ENCODE data around the gene GDF7. TPM values are rescaled to one million over a fixed set of nuclear protein-coding genes. Genes with fewer than 3 reads are reported as not detected.

GDF7 gene
- total and polyA plus RNA-seq, 10 of the 15 experiments (the other 5 are each of a cell fraction or from before 2014, with no cell fraction given) = 0.02 to 0.11 (median 0.04) TPM; not detected in 1

DNA sequence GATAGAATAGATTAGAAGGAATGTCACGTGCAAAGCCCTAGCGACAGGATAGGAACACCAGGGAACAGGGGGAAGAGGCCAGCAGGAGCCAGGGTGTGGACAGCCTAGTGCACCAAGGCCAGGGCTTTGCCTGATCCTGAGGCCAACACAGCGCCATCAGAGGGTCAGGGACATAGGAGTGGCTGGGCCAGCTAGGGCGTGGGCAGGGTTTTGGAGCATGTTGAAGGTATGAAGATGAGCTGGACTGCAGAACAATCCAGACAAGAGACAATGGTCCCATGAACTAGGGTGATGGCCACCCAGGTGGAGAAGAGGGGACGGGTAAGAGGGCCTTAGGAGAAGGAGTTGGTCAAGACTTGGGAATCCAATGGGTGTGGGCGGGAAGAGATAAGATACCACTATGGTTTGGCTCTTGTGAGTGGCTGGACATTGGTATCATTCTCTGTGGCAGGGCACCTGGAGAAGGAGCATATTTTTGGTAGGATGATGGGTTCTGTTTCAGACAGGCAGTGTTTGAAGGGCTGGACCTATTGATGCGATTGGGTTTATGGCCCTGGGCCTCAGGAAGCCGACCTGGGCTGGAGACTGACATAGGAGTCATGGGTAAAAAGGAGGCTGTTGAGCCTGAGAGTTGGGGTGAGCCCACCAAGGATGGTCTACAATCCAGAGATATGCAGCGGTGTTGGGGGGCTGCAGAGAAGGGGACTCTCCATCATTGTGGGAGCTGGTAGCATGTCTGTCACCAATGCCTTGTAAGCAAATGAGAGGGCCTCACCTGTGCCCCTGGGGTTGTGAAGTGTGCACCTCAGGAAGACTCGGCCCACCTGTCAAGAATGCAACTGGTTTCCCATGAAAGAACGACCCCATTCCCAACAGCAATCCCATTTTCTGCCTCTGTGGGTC is 14.0 kb upstream of the GDF7 start:
- no peak for FAIRE-seq
- BruUV-seq (replicated peaks) = no TSS peak
- in situ Hi-C loops (cut with MboI) = loop anchor here (25.0 kb wide), 1 partner anchor 459 kb away; the partner anchor contains the start of gene TDRD15

More for the DNA sequence above, 14.0 kb upstream of the GDF7 start:
- no peak overlapping the region for H2AFZ ChIP-seq (ENCODE audit: control insufficient read depth, low read depth, low read length)
- ChIA-PET SMC1A (ENCODE audit: uncharacterized antibody, unreplicated experiment) (interaction anchor here (3.3 kb wide), 1 partner anchor 207 kb away, joined by 22 read pairs; the partner anchor contains the start of gene RHOB), RAD21 (ENCODE audit: unreplicated experiment) (no interaction called here), CTCF (interaction anchor here (1.5 to 5.0 kb wide), 5 partner anchors 8 to 229 kb away, joined by 7 to 44 read pairs (median 28); no protein-coding TSS in a partner anchor), POLR2A (no interaction called here)
- H3K27ac ChIP-seq (ENCODE audit: control insufficient read depth, insufficient read depth) = no peak overlapping the region
- ATAC-seq (no peak), DNase-seq (ENCODE audit: low read depth, low spot score) (no peak)
- no peak overlapping the region for H3K4me2 ChIP-seq (ENCODE audit: control insufficient read depth, insufficient read depth)
- TF ChIP-seq, protein P1, sequence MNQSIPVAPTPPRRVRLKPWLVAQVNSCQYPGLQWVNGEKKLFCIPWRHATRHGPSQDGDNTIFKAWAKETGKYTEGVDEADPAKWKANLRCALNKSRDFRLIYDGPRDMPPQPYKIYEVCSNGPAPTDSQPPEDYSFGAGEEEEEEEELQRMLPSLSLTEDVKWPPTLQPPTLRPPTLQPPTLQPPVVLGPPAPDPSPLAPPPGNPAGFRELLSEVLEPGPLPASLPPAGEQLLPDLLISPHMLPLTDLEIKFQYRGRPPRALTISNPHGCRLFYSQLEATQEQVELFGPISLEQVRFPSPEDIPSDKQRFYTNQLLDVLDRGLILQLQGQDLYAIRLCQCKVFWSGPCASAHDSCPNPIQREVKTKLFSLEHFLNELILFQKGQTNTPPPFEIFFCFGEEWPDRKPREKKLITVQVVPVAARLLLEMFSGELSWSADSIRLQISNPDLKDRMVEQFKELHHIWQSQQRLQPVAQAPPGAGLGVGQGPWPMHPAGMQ (IDR thresholded peaks at IDR 0.05; ENCODE audit: borderline replicate concordance) = no peak
- TF ChIP-seq RUNX3 (IDR thresholded peaks at IDR 0.05; ENCODE audit: low read length) (no peak), BRCA1 (IDR thresholded peaks at IDR 0.05; ENCODE audit: low read depth, low read length) (no peak), SMC3 (IDR thresholded peaks at IDR 0.05; ENCODE audit: borderline replicate concordance, low read length) (no peak), ZNF207 (IDR thresholded peaks at IDR 0.05; ENCODE audit: borderline replicate concordance) (no peak), CHD1 (IDR thresholded peaks at IDR 0.05; ENCODE audit: low read depth, low read length) (no peak), BHLHE40 (IDR thresholded peaks at IDR 0.05; ENCODE audit: borderline replicate concordance in 1 of 2, low read depth in 2 of 2, low read length in 1 of 2) (no peak)
- TF ChIP-seq, protein P2, sequence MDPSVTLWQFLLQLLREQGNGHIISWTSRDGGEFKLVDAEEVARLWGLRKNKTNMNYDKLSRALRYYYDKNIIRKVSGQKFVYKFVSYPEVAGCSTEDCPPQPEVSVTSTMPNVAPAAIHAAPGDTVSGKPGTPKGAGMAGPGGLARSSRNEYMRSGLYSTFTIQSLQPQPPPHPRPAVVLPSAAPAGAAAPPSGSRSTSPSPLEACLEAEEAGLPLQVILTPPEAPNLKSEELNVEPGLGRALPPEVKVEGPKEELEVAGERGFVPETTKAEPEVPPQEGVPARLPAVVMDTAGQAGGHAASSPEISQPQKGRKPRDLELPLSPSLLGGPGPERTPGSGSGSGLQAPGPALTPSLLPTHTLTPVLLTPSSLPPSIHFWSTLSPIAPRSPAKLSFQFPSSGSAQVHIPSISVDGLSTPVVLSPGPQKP (IDR thresholded peaks at IDR 0.05; ENCODE audit: low read depth, low read length) = no peak
- WGBS (ENCODE audit: insufficient coverage, insufficient replicate concordance, low lambda C conversion rate, missing lambda C conversion rate) = 53% methylated on average over 11 of the region's 11 CpGs
- H3K9me3 ChIP-seq (replicated peaks; ENCODE audit: control insufficient read depth, insufficient read depth, low read length) = no peaks in the 10 kb centered on the region
- peaks cover 4% of the 10 kb centered on the region for H3K4me1 ChIP-seq (ENCODE audit: control insufficient read depth, insufficient read depth, low read length)
- intact Hi-C loops (cut with micrococcal nuclease; ENCODE audit: unreplicated experiment) = no loop called here
- no peak overlapping the region for H3K9ac ChIP-seq (ENCODE audit: control insufficient read depth, insufficient read depth, low read length)
- peaks cover 0 to 1% of the 10 kb centered on the region in 2 experiments; a peak in 1 of 4 replicates for H3K27me3 ChIP-seq (replicated peaks in 1 of 2; ENCODE audit: control insufficient read depth in 2 of 2, insufficient read depth in 2 of 2, low read length in 1 of 2)
- no peaks in the 10 kb centered on the region for H3K79me2 ChIP-seq (ENCODE audit: control insufficient read depth, insufficient read depth, low read length)
- no peak overlapping the region for H3K4me3 ChIP-seq
- no peaks in the 10 kb centered on the region for H4K20me1 ChIP-seq (ENCODE audit: control insufficient read depth, insufficient read depth)
- no peaks in the 10 kb centered on the region for H3K36me3 ChIP-seq (ENCODE audit: control insufficient read depth in 2 of 2, insufficient read depth in 2 of 2, low read length in 1 of 2)
